Esophagus muscularis mucosa (tissue), 4 donors: ENCODE data around the gene RUFY3. TPM values are rescaled to one million over a fixed set of nuclear protein-coding genes. Genes with fewer than 3 reads are reported as not detected.
A peak's percentile ranks its signal among the peaks of the same experiment; 100 is the strongest.

Experiments
- DNase-seq: peaks from one replicate; pipeline ENCODE4 v3.0.0-alpha.2; 2017; ENCODE audit errors: extremely low spot score
- H3K27ac ChIP-seq, 4 donors: fragments of 200-600 bp; sonication (generic); replicated peaks in 1 of 4; 1 replicate in 3 of 4; 2 replicates in 1 of 4; pipeline ENCODE4 v1.5.1; 2016 to 2019; ENCODE audit warnings: mild to moderate bottlenecking in 1 of 4
- H3K27me3 ChIP-seq, 4 donors: fragments of 200-600 bp; sonication (generic); one replicate each; pipeline versions ENCODE4 v1.5.1 to v1.6.0; 2016 to 2019
- H3K36me3 ChIP-seq, 4 donors: fragments of 200-600 bp; sonication (generic); one replicate each; pipeline ENCODE4 v1.5.1; 2016 to 2019
- H3K4me1 ChIP-seq, 4 donors: fragments of 200-600 bp; sonication (generic); one replicate each; pipeline ENCODE4 v1.5.1; 2016 to 2019
- H3K4me3 ChIP-seq, 4 donors: fragments of 200-600 bp; sonication (generic); 1 replicate in 2 of 4; 2 replicates in 2 of 4; pipeline ENCODE4 v1.5.1; 2016 to 2019; ENCODE audit warnings: mild to moderate bottlenecking in 4 of 4, moderate library complexity in 1 of 4
- H3K9me3 ChIP-seq, 4 donors: fragments of 200-600 bp; sonication (generic); 1 replicate in 3 of 4; 2 replicates in 1 of 4; pipeline ENCODE4 v1.5.1; 2016 to 2019
- CTCF ChIP-seq, 3 experiments: fragments of 200-600 bp in 2 of 3; fragments of 450-650 bp in 1 of 3; sonication (generic) in 2 of 3; IDR thresholded peaks; one replicate each; pipeline ENCODE4 v1.5.1; 2017 to 2019; ENCODE audit warnings: antibody characterized with exemption in 3 of 3, mild to moderate bottlenecking in 2 of 3, moderate library complexity in 1 of 3
- EP300 ChIP-seq: sonication (generic); formaldehyde crosslinking; IDR thresholded peaks from one replicate; pipeline ENCODE4 v1.6.1; 2017; ENCODE audit warnings: antibody characterized with exemption
- POLR2A ChIP-seq: fragments of 450-650 bp; IDR thresholded peaks from one replicate; pipeline ENCODE4 v1.6.1; 2017; ENCODE audit warnings: antibody characterized with exemption, moderate library complexity, mild to moderate bottlenecking, low read depth
- POLR2AphosphoS5 ChIP-seq, 2 donors: sonication (generic); formaldehyde crosslinking; IDR thresholded peaks; one replicate each; pipeline ENCODE4 v1.6.1; 2017; ENCODE audit warnings: antibody characterized with exemption in 2 of 2
- WGBS: methylation state at CpG from one replicate; pipeline ENCODE4 v1.1.5; 2018; 5-methylcytosine and 5-hydroxymethylcytosine counted together
- intact Hi-C: fragments of 100-400 bp; cut with DNase I; formaldehyde crosslinking; loops from one replicate; pipeline ENCODE4 v1.15.1; 2023
- total RNA-seq, 4 donors: library from RNA; depleted of rRNA; stranded (reverse); fragments of >200 nt; gene quantifications; one replicate each; pipeline versions ENCODE4 v1.1.0 to v1.2.1, GENCODE V29; 2016

The RUFY3 gene
- total RNA-seq, 4 donors from 2014 or later, result 30.5 to 51.9 (median 33.2) TPM

DNA sequence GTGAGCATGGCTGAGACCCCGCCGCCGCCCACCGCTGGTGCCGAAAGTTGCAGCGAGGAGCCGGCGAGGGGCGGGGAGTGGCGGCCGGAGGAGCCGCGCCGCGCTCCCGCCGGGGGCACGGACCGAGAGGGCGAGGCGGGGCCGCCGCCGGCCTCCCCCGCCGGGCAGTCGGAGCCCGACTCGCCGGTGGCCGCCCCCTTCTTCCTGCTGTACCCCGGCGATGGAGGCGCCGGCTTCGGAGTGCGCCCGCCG lies 16.9 kb upstream of the RUFY3 start:
- Histone ChIP-seq H3K4me1 (peaks cover 19 to 30% (median 28%) of the 10 kb centered on the region in 4 donors), H3K36me3 (no peaks in the 10 kb centered on the region), H3K9me3 (no peaks in the 10 kb centered on the region), H3K27me3 (no peaks in the 10 kb centered on the region), H3K27ac (peak overlapping the region; percentile 93 to 98 (median 95)), H3K4me3 (peak overlapping the region; percentile 92 to 94 (median 94))
- DNase-seq, result no peak
- intact Hi-C loops, result loop anchor here (5.0 to 10.0 kb wide), 3 partner anchors 132 to 290 kb away; partner anchors contain the start of genes DCK, GRSF1 and MOB1B
- TF ChIP-seq POLR2A (no peak), CTCF (IDR thresholded peaks at IDR 0.05) (no peak), POLR2AphosphoS5 (IDR thresholded peaks at IDR 0.05) (no peak), EP300 (no peak)
- WGBS, result 0% methylated on average over 2 of the region's 39 CpGs

DNA sequence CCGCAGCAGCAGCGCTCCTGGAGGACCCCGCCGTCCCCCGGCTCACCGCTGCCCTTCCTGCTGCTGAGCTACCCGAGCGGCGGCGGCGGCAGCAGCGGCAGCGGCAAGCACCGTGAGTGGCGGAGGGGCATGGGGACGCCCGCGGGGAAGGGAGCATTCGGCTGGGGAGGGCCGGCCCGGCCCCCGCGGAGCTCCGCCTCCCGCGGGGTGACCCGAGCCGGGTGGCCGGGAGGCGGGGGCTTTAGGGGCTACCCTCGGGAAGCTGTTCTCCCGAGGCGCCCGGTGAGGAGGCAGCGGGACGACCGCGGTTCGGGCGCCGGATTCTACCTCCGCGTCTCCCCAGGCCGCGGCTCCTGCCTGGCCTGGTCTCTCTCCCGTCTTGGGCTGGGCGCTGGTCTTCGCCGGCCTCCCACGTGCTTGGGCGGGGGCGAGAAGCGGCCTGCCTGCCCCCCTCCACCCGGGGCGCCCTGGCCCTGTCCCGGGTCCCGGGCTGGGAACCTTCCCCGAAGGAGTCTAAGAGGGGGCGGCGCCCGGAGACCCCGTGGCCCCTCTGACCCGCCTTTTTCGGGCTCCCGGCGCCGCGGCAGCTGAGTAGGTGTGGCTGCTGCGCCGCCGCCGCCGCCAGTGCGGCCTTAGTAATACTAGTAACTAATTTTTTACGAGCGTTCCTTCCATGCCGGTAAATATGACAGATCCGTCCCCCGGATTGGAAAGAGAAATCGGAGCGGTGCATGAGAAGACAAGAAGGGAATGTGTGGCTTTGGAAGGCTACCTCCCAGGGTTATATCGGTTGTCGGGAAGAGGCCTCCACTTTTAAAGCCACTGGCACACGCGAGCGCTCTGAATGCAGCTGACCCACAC lies 16.4 kb upstream of the RUFY3 start:
- peak overlapping the region; percentile 93 to 98 (median 95) for H3K27ac ChIP-seq
- TF ChIP-seq EP300, result no peak
- TF ChIP-seq POLR2A, result peak; percentile 6
- TF ChIP-seq POLR2AphosphoS5 (IDR thresholded peaks at IDR 0.05), result peak in 1 of 2 donors; percentile 60
- TF ChIP-seq CTCF (IDR thresholded peaks at IDR 0.05), result no peak
- H3K27me3 ChIP-seq, result no peaks in the 10 kb centered on the region
- no peaks in the 10 kb centered on the region for H3K9me3 ChIP-seq
- under 1% methylated on average over 23 of the region's 86 CpGs for WGBS
- intact Hi-C loops, result loop anchor here (2.0 to 10.0 kb wide), 4 partner anchors 17 to 289 kb away; partner anchors contain the start of genes DCK, GRSF1, MOB1B and UTP3
- DNase-seq, result peak; percentile 92
- no peaks in the 10 kb centered on the region for H3K36me3 ChIP-seq
- H3K4me3 ChIP-seq, result peak overlapping the region; percentile 92 to 94 (median 94)
- H3K4me1 ChIP-seq, result peaks cover 19 to 30% (median 28%) of the 10 kb centered on the region in 4 donors

- no peak for DNase-seq
- 10% methylated on average over 7 of the region's 7 CpGs for WGBS
- no peaks in the 10 kb centered on the region for H3K9me3 ChIP-seq
- intact Hi-C loops, result loop anchor here (2.0 to 10.0 kb wide), 4 partner anchors 17 to 289 kb away; partner anchors contain the start of genes DCK, GRSF1, MOB1B and UTP3
- H3K36me3 ChIP-seq, result no peaks in the 10 kb centered on the region
- H3K27me3 ChIP-seq, result no peaks in the 10 kb centered on the region
- peak overlapping the region; percentile 92 to 94 (median 94) for H3K4me3 ChIP-seq
- no peak for TF ChIP-seq CTCF (IDR thresholded peaks at IDR 0.05)
- TF ChIP-seq POLR2AphosphoS5 (IDR thresholded peaks at IDR 0.05), result no peak
- TF ChIP-seq EP300, result no peak
- TF ChIP-seq POLR2A, result no peak
- H3K4me1 ChIP-seq, result peaks cover 19 to 31% (median 28%) of the 10 kb centered on the region in 4 donors
- peak overlapping the region; percentile 93 to 98 (median 95) for H3K27ac ChIP-seq
Measured at GRCh38 chr4:70706044-70706461, 15.7 kb upstream of the RUFY3 start.

GRCh38 chr4:70706516-70706915 lies 15.2 kb upstream of the RUFY3 start:
- H3K36me3 ChIP-seq, result no peaks in the 10 kb centered on the region
- 81% methylated on average over 1 of the region's 1 CpG for WGBS
- peak overlapping the region; percentile 93 to 98 (median 95) for H3K27ac ChIP-seq

DNA sequence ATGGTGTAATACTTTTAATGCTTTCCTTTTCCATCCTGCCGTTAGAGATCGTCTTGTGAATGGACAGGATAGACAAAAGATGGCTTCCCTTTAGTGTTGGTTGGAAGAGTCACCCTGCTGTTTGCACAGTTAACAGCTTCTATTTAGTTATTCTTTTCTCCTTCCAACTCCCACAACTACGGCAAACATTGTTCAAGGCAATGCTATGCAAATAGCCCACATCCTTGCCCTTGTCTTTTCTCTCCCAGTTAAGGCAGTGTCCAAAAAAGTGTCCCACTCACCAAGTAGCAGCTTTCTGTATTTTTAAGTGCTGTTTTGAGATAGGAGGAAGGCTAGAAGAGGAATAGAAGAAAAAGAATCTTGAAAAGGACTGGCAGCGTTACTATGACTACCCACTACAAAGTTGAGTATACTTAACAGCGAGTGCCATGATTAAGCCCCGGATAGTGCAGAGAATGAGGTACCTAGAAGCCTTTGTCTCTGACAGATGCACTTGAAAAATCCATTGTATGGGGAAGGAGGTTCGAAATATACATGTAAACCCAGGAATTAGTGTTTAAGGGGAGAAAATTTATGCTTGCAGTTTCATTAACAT lies 12.1 kb upstream of the RUFY3 start:
- intact Hi-C loops, result loop anchor here (5.0 to 10.0 kb wide), 3 partner anchors 128 to 285 kb away; partner anchors contain the start of genes DCK, GRSF1 and MOB1B

More at GRCh38 chr4:70706516-70706915, 15.2 kb upstream of the RUFY3 start:
- TF ChIP-seq POLR2AphosphoS5 (IDR thresholded peaks at IDR 0.05) (no peak), POLR2A (no peak)
- Histone ChIP-seq H3K4me1 (peaks cover 19 to 34% (median 29%) of the 10 kb centered on the region in 4 donors), H3K9me3 (no peaks in the 10 kb centered on the region), H3K4me3 (peak overlapping the region; percentile 92 to 94 (median 94)), H3K27me3 (no peaks in the 10 kb centered on the region)
- intact Hi-C loops, result loop anchor here (2.0 to 10.0 kb wide), 4 partner anchors 18 to 288 kb away; partner anchors contain the start of genes DCK, GRSF1, MOB1B and UTP3
- DNase-seq, result no peak

More for the DNA sequence above, 12.1 kb upstream of the RUFY3 start:
- no peak for TF ChIP-seq POLR2AphosphoS5 (IDR thresholded peaks at IDR 0.05)
- TF ChIP-seq EP300, result no peak
- TF ChIP-seq CTCF (IDR thresholded peaks at IDR 0.05), result no peak
- TF ChIP-seq POLR2A, result no peak
- no peaks in the 10 kb centered on the region for H3K36me3 ChIP-seq
- no peaks in the 10 kb centered on the region for H3K27me3 ChIP-seq
- 93% methylated on average over 7 of the region's 7 CpGs for WGBS
- peaks cover 23 to 38% (median 27%) of the 10 kb centered on the region in 4 donors for H3K4me1 ChIP-seq
- no peak for DNase-seq
- H3K4me3 ChIP-seq, result no peak overlapping the region
- no peaks in the 10 kb centered on the region for H3K9me3 ChIP-seq
- H3K27ac ChIP-seq, result no peak overlapping the region
